ENCODE data around the gene LINS1.

GRCh38 chr15:100529556-100529955, 72.4 kb downstream of the LINS1 start:
- TF ChIP-seq CTCF (IDR thresholded peaks at IDR 0.05; ENCODE audit: poor library complexity, severe bottlenecking) = no peak
- TF ChIP-seq REST (IDR thresholded peaks at IDR 0.05; ENCODE audit: borderline replicate concordance) = no peak
- no peak for TF ChIP-seq SMC3 (conservative IDR thresholded peaks at IDR 0.05; ENCODE audit: poor library complexity)
- no peak for TF ChIP-seq EP300 (conservative IDR thresholded peaks at IDR 0.05; ENCODE audit: poor library complexity, severe bottlenecking)
- TF ChIP-seq TAF1 (IDR thresholded peaks at IDR 0.05; ENCODE audit: low read depth) = no peak
- TF ChIP-seq EZH2 (IDR thresholded peaks at IDR 0.05; ENCODE audit: borderline replicate concordance, insufficient read depth, low read length, poor library complexity, severe bottlenecking) = no peak
- no peak for TF ChIP-seq POLR2AphosphoS5 (IDR thresholded peaks at IDR 0.05)
- TF ChIP-seq MXI1 (conservative IDR thresholded peaks at IDR 0.05; ENCODE audit: poor library complexity, severe bottlenecking) = no peak
